Measurements from ENCODE around the gene PITPNM3.

- TF ChIP-seq CTCF (IDR thresholded peaks at IDR 0.05) (no peak), POLR2A (IDR thresholded peaks at IDR 0.05) (no peak), POLR2AphosphoS5 (IDR thresholded peaks at IDR 0.05; ENCODE audit: insufficient read depth in 1 of 2, low read depth in 1 of 2) (no peak)
Observed at GRCh38 chr17:6413065-6413464, 143.3 kb downstream of the PITPNM3 start.
